DMS153 (cell line): ENCODE results near the gene LAMB3.

Experiments
- DNase-seq: peaks from one replicate; lab custom pipeline; 2025; lab: John Stamatoyannopoulos, UW

Gene LAMB3

DNA sequence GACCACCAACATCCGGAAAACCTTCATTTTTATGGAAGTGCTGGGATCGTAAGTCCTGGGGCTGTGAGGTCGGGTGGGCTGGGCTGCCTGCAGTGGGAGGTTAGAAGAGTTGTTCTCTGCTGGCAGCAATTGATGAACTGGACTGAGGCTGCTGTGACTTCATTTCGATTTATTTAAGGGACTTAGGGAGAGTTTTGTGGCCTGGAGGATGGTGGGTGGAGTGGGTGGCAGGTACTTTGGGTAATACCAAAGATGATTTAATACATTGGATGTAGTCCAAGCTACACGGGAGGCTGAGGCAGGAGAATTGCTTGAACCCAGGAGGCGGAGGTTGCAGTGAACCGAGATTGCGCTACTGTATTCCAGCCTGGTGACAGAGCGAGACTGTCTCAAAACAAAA is 57.2 kb downstream of the LAMB3 start:
- DNase-seq, result no peak

DNA sequence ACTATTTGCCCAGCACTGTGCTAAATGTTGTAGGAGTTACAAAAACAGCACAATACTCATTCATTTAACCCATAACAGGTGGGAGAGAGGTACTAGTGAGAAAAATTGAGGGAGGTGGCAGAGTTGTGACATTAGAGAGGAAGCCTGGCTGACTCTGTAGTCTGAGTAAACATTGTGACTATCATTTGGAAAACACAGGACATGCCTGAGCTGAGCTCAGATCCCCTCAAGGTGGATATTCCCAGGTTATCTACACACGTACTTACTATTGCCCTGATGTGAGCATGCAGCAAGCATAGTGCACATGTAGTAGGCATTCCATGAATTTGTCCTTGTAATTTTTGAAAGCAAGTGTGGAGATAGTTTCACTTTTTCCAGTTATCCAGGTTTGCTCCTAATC is 57.8 kb downstream of the LAMB3 start:
- DNase-seq, result no peak

DNA sequence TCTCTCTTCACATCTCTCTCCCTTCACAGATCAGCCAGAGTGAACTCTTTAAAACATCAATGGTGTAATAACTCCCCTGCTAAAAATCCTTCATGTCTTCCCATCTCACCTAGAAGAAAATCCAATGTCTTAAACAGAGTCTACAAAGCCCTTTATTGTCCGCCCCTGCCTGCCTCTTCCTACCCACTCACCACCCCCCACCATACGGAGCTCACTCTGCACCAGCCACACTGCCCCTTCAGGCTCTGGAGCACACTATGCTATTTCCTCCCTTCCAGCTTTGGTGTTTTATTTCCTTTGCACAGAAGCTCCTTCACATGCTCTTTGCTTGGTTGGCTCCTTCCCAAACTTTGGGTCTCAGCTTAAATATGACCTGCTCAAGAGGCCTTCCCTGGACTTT is 58.5 kb downstream of the LAMB3 start:
- no peak for DNase-seq

DNA sequence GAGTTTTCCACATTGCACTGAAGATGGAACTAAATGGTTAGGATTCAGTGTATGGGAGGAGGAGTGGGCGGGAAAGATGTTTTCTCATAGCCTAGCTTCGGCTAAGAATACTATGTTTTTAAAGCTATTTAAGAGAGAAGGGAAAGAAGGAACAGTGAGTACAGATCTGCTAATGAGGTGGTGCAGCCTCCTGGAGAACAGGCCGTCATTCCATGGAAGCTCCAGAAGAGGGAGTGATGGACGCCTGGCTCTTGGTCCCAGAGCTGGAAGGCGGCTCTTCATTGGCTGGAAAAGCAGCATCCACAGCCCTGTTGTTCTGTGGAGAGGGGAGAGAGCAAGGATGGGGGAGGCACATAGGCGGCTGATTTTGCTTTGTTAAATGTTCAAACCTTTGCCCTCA is 61.8 kb downstream of the LAMB3 start:
- no peak for DNase-seq

DNA sequence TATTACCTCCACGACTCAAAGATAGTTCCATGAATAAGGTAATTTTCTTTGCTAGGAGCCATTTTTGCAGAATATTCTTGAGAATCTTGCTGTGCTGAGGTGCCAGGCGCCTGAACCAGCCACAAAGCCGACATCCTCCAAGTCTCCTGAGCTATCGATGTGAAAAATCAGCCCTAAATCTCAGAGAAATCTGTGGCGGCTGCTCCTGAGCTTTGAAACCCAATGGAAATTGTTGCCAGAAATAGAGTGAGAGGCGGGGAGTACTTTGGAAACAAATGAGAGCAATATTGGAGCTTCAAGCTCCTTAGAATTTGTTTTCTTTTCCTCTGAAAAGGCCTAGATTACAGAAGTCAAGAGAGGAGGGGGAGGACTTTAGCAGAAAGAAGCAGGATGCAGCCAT is 62.4 kb downstream of the LAMB3 start:
- DNase-seq, result no peak

DNA sequence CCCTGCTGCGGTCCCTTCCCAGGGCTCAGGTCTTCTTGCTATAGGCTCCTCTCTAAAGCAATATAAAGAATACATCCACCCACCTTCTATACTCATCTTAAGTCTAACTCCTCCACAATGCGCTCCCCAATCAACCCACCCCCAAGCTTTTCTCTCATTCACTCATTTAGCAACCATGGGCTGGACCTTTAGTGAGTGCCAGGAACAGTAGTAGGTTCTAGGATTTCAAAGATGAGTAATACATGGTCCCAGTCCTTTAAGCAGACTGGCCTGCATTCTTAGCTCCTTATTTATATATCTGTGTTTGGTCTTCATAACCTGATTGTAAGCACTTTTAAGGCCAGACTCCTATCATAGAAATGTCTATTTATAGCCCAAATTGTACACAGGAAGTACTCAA is 62.8 kb downstream of the LAMB3 start:
- no peak for DNase-seq

DNA sequence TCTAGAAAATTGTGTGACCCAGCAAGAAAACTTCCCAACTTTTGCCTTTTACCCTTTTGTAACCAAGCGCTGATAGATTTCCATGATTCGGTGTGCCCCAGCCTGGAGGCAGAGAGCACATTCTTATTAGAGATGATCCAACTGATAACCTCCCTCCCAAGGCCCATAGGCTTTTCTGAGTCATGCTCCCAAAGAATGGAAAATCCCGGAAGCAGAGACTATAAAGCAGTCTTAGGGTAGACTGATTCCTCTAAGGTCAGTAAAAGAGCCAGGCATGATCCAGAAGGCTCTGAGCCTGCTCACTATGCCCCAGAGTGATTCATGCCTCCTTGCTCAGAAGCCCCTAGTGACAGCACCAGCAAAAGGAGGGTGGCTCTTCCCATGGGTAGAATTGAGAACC is 64.4 kb downstream of the LAMB3 start:
- DNase-seq, result no peak

DNA sequence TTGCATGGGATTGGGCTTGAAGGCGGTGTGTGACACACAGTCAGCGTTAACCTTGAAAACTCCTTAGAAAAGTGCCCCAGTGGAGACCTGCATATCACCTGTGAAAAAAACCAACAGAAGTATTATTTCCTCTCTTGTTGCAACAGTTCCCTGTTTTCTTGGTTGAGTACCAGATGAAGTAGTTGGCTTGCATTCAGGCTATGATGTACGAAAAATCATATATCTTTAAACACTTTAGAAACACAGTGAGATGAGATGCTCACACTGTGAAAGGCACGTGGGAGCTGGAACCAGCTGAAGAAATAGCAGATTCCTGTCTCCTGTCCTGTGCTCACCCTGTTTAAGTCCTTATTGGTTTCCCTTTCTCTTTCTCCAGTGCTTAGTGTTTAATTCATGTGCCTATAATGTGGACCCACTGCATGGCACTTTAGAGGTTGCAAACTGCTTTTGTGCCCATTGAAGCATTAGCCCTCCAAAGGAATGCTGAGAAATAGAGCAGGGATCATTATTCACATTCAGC is 65.9 kb downstream of the LAMB3 start:
- DNase-seq, result no peak

DNA sequence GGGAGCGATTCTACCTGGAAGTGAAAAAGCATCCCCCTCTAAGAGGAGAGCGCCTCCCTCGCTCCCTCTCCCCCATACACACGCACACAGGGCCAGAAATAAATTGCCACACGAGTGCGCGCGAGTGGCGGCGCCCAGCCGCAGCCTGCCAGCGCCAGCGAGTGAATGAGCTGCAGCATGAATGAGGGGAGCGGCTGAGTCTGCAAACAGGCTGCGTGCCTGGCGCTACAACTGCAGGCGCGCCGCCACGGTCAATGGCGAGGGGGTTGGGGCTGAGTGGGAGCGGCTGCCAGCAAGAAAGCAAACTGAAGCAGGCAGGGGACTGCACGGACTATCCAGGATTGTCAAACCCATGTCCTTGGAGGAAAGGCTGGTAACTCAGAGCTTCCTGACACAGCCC is 66.6 kb downstream of the LAMB3 start:
- DNase-seq, result peak; percentile 55

DNA sequence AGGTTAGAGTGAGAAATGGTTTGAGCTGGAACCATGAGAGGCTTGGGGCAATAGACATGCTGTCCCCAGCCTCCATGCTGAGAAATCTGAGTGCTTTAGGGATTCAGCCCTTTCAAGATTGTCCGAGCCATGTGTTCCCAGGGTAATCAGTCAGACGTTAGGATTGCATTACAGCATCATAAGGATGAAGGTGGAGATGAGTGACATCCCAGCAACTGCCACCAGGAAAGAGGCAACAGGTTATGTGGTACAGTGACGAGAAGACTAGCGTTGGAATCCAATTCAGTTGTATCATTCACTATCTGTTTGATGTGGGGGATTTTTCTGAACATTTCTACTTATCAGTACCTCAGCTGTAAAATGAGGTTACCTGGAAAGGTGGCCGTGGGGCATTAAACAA is 67.0 kb downstream of the LAMB3 start:
- no peak for DNase-seq

DNA sequence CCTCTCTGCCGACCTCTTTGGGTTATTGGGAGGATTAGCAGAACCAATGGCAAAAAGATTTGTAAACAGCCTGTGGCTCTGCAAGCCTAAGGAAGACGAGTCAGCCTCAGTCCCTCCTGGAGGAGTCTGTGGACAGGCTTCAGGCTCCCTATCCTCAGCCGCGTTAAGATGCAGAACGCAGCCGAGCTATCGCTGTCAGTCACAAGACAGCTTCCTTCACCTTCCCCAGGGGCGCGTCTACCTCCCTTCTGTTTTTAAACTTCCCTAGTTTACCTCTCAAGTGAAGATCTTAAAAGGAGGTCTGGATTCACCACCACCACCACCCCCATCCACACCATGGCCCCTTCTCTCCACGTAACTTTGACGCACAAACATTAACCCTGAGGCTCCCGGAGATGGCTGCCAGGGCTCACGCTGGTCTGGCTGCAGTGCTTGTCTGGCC is 68.0 kb downstream of the LAMB3 start:
- no peak for DNase-seq

DNA sequence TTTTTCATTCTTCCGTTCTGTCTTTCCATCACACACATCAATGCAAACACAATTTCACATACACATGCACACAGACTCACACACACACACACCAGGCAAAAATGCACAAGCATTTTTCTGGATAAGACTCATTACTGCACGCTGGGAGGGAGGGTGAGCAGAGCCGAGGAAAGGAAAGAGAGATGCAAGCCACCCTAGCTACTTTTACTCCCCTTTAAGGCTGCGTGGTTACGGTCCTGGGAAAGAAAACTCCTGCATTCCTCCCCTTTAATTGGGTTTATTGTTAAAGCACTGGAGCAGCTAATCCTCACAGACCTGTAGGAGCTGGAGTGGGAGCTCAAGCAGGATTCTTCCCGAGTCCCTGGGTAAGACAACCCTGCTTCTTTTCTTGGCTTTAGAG is 68.8 kb downstream of the LAMB3 start, which contains the start of gene CAMK1G:
CAMK1G (plus strand) TSS at position 307 of the 400 bp plus-strand sequence. CDS start 11,270 bp downstream, outside the sequence.
- no peak for DNase-seq

DNA sequence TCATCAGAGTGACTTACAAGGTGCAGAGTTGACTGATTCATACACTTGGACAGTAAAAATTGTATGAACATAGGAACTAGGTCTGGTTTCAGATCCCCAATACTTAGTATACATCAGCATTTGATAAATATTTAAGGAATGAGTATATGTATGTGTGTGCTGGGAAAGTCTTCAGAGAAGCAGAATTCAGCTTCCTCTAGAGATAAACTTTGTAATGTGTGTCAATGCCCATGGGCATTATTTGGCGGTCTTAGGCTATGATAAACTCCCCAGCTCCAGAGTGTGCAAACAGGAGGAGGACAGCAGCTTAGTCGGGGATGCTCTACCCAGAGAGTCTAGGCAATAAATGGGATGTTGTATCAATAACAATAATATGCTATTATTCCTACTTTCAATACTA is 71.6 kb downstream of the LAMB3 start:
- no peak for DNase-seq

DNA sequence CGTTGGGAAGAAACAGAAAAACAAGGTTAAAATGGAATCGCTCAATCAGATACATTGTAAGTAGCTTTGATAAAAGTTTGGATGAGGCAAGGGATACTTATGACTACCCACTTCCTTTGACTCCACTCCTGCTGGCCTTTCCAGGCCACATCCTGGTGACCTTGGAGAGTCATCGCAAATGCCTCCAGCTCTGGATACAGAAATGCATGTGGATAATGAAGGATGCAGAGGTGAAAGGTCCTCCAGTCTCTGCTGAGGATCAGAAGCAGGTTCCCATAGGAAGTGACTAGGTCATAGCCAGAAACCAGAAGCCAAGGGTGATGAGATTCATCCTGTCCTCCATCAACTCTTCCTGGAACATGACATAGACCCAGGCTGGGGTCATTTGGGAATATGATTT is 74.9 kb downstream of the LAMB3 start:
- no peak for DNase-seq

DNA sequence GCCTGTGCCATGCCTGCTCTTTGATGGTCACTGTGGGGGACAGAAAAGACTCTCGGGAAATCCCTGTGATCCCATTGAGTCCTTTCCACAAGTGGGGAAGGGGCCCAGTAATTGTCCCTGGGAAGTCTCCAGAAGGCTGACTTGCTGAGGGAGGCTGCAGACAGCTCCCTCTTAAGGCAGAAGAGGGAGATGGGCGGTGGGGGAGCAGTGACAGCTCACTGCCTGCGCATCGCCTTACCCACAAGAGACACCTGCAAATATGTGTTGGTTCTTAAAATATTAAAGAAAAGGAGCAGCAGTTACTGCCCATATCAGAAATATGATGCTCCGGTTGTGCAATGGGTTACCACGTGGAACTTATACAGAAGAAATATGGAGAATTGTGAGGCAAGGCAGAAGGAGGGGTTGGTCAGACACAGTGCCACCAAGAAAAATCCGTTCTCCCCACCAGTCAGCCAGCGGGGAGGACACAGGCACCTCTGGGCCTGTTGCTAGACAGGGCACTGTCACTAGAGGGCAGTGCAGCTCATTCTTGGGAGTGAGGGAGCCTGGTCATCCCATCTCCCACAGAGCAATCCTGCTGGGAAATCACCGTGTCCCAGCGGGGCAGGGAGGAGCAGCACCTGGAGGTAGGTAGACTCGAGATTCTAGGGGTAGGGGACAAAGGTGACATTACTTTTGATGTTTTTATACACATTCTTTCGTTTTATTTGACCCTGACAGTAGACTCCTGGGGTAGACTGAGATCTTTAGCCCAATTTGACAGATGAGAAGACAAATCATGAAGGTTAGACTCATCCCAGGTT is 75.6 kb downstream of the LAMB3 start:
- DNase-seq, result peak; percentile 49

DNA sequence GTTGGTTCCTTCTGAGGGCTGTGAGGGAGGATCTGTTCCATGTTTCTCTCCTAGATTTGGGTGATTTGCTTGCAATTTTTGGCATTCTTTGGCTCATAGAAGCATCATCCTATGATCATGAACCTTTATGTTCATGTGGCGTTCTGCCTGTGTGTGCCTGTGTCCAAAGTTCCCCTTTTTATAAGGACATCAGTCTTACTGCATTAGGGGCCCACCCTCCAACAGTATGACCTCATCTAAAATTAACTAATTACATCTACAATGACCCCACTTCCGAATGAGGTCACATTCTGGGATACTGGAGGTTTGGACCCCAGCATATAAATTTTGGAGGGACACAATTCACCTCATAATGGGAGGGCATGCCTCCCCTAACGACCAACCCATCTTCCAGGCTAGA is 81.5 kb downstream of the LAMB3 start:
- DNase-seq, result no peak

DNA sequence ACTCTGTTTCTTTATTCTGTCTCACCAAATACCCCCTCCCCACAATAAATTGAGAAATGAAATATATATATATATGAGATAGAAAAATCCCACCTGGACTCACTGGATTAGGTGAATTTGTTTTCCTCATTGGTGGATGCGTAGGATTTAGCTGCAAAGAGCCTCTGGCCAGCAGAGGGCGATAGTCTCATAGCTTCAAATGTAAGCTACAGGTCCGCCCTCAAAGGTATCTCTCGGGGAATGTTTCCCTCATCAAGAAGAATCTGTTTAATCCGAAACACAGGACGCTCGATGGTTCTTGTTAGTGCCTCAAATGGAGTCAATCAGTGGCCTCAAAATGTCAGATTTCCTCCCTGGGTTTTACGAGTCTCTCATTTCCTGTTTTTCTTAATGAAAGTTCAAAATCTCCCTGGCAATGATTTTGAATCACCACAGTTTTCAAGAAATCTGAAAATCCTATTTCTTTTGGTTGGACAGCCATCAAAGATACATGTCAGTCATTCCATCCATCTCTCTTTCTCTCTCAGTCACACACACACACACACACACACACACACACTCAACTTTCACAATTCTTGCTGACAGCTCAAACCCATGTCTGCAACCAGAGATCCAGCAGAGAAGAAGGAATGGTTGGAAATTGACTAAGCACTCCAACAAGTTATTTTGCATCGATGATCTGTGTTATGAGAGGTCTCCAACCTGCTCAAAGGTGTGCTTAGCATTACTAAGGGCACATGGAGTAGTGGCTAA is 82.6 kb downstream of the LAMB3 start:
- DNase-seq, result peak; percentile 82

DNA sequence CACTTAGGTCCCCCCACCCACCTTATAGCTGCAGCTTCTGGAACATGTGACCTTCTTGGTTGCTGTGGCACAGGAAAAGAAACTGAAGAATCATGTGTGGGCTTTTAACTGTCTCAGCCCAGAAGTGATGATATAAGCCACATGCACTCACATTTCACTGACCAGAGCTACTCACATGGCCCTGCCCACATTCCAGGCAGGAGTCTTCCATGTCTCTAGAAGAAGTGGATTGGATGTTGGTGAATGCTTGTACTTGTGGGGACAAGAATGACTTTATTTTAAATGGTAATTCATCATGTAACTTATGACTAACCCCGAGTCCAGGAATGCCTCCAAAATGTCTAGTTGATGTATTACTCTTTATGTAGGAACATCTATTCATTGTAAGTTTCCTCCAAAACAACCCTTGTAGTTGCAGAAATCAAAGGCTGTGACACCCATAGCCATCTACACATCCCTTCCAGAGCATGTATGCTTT is 84.5 kb downstream of the LAMB3 start:
- DNase-seq, result no peak

DNA sequence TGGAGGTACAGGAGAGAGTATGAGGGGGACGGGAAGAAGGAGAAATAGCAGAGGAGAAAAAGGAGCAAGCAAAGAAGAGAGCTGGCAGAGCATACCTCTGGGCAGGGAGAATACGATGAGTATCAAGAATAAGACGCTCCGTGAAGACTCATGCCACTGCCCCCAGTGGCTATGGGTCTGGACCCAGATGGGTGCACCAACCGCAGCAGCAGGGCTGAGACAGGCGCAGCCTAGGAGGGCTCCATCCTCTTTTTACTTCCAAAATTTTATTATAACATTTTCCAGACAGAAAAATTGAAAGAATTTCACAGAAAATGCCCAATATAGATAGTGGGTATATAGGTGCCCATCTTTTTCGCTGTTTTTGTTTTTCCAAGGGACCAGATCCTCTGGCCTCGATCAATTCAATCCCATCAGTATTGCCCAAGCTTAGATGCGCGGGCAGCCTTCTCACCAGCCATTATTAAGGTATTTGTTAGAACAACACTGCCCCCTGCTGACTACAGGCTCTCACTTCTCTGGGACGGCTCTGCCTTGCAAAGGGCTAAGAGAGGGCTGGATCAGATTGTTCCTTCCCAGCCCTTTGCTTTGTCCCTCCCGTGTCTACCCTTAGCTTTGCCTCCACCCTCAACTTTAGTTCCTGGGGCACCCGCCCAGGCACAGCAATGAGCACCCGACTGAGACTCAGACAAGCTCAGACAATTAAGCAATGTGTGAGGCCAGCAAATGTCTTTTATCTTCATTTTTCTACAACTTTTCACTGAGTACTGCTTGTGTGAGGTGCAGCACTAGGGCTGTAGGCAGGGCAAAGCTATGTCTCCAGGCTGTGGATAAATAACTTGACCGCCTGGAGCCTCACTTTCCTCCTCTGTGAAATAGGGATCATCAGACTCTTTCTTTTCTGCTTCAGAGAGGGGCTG is 86.2 kb downstream of the LAMB3 start:
- peak; percentile 82 for DNase-seq
